WERI-Rb-1 (cell line): ENCODE data around the gene HOXC5.

Experiments used
- DNase-seq: peaks from one replicate; pipeline ENCODE4 v3.0.0-alpha.2; 2020
- H3K27ac ChIP-seq: fragments of 250-450 bp; sonication (Bioruptor Pico); 2 replicates; pipeline ENCODE4 v1.5.1; 2020; ENCODE audit warnings: mild to moderate bottlenecking, moderate library complexity
- H3K27me3 ChIP-seq: fragments of 250-450 bp; sonication (Bioruptor Pico); 2 replicates; pipeline ENCODE4 v1.5.1; 2021; ENCODE audit warnings: mild to moderate bottlenecking, low read depth, moderate library complexity; ENCODE audit not compliant: insufficient read depth, severe bottlenecking
- H3K36me3 ChIP-seq: fragments of 250-450 bp; sonication (Bioruptor Pico); 2 replicates; pipeline ENCODE4 v1.5.1; 2020; ENCODE audit warnings: mild to moderate bottlenecking, moderate library complexity
- H3K4me3 ChIP-seq: 2 replicates; pipeline ENCODE4 v1.5.1; 2011; ENCODE audit warnings: low read depth, mild to moderate bottlenecking, control low read depth, low read length
- H3K9me3 ChIP-seq: fragments of 250-450 bp; sonication (Bioruptor Pico); 2 replicates; pipeline ENCODE4 v1.5.1; 2021; ENCODE audit warnings: mild to moderate bottlenecking, moderate library complexity; ENCODE audit not compliant: severe bottlenecking
- CTCF ChIP-seq: IDR thresholded peaks from 2 replicates; pipeline ENCODE4 v1.5.1; 2011; ENCODE audit warnings: low read depth, mild to moderate bottlenecking, control low read depth, inconsistent platforms, low read length

HOXC5 gene

GRCh38 chr12:54029529-54030441 lies 3.1 kb upstream of the HOXC5 start:
- Histone ChIP-seq H3K9me3 (no peaks in the 10 kb centered on the region), H3K36me3 (no peaks in the 10 kb centered on the region; the same call in 1 of the 2 replicates), H3K4me3 (no peak overlapping the region), H3K27me3 (no peaks in the 10 kb centered on the region), H3K27ac (no peak overlapping the region)
- DNase-seq, result no peak
- no peak for TF ChIP-seq CTCF

GRCh38 chr12:54030442-54030801 lies 2.4 kb upstream of the HOXC5 start:
- DNase-seq, result no peak
- Histone ChIP-seq H3K4me3 (no peak overlapping the region), H3K27me3 (no peaks in the 10 kb centered on the region), H3K9me3 (no peaks in the 10 kb centered on the region), H3K27ac (no peak overlapping the region), H3K36me3 (no peaks in the 10 kb centered on the region; the same call in 1 of the 2 replicates)
- no peak for TF ChIP-seq CTCF

- H3K27ac ChIP-seq, result no peak overlapping the region
- DNase-seq, result no peak
- no peaks in the 10 kb centered on the region; the same call in 1 of the 2 replicates for H3K36me3 ChIP-seq
- H3K4me3 ChIP-seq, result no peak overlapping the region
- no peak for TF ChIP-seq CTCF
- no peaks in the 10 kb centered on the region for H3K9me3 ChIP-seq
- H3K27me3 ChIP-seq, result no peaks in the 10 kb centered on the region
Observed at GRCh38 chr12:54030889-54031471, 1.9 kb upstream of the HOXC5 start.

GRCh38 chr12:54031480-54031879 lies 1.4 kb upstream of the HOXC5 start:
- no peak for TF ChIP-seq CTCF
- no peak for DNase-seq
- no peaks in the 10 kb centered on the region for H3K27me3 ChIP-seq
- no peaks in the 10 kb centered on the region; the same call in 1 of the 2 replicates for H3K36me3 ChIP-seq
- no peak overlapping the region for H3K27ac ChIP-seq
- no peaks in the 10 kb centered on the region for H3K9me3 ChIP-seq
- no peak overlapping the region for H3K4me3 ChIP-seq

- no peaks in the 10 kb centered on the region; the same call in 1 of the 2 replicates for H3K36me3 ChIP-seq
- no peak overlapping the region for H3K4me3 ChIP-seq
- TF ChIP-seq CTCF, result no peak
- H3K27me3 ChIP-seq, result no peaks in the 10 kb centered on the region
- DNase-seq, result no peak
- peak overlapping the region; percentile 2; the same call in 1 of the 2 replicates for H3K27ac ChIP-seq
- H3K9me3 ChIP-seq, result no peaks in the 10 kb centered on the region
Observed at GRCh38 chr12:54032086-54032619, 697 bp upstream of the HOXC5 start.
